Glomerular endothelial cell (primary cell): ENCODE measurements around the gene UMPS. TPM values are rescaled to one million over a fixed set of nuclear protein-coding genes. Genes with fewer than 3 reads are reported as not detected.
"Not testable (repeated sequence)": the region's sequence is repeated elsewhere in the genome, so short reads cannot be mapped to it uniquely, and the experiment has no call there.

ENCODE experiments used
- DNase-seq: peaks from one replicate; pipeline ENCODE4 v3.0.0-alpha.2; 2011; ENCODE audit warnings: low read depth, low spot score; ENCODE audit errors: extremely low read depth
- total RNA-seq: library from RNA; depleted of rRNA; stranded (reverse); fragments of >200 nt; gene quantifications from 2 replicates; pipeline ENCODE4 v1.2.3, GENCODE V29; 2015

UMPS gene
- total RNA-seq, 1 donor from 2014 or later, result 18.0 TPM

- no peak for DNase-seq
These were observed 46.6 kb downstream of the UMPS start for GRCh38 chr3:124776856-124777255.

- no peak for DNase-seq
These were observed 47.7 kb downstream of the UMPS start for GRCh38 chr3:124777762-124778470.

- DNase-seq, result no peak
These were observed 48.9 kb downstream of the UMPS start for GRCh38 chr3:124779116-124779515.

- DNase-seq, result no peak
These were observed 49.5 kb downstream of the UMPS start for GRCh38 chr3:124779751-124780191.

GRCh38 chr3:124780356-124780755 is 50.1 kb downstream of the UMPS start:
- DNase-seq, result no peak

GRCh38 chr3:124780761-124781475 is 50.7 kb downstream of the UMPS start:
- no peak for DNase-seq

GRCh38 chr3:124781476-124782376 is 51.5 kb downstream of the UMPS start:
- no peak for DNase-seq

GRCh38 chr3:124782377-124782712 is 52.1 kb downstream of the UMPS start:
- not testable (repeated sequence) for DNase-seq

GRCh38 chr3:124783696-124784095 is 53.4 kb downstream of the UMPS start:
- DNase-seq, result no peak

- DNase-seq, result no peak
These were observed 54.6 kb downstream of the UMPS start for GRCh38 chr3:124784686-124785382.

GRCh38 chr3:124785973-124786372 is 55.7 kb downstream of the UMPS start:
- DNase-seq, result no peak

GRCh38 chr3:124786511-124787241 is 56.4 kb downstream of the UMPS start:
- no peak for DNase-seq

- DNase-seq, result no peak
These were observed 57.4 kb downstream of the UMPS start for GRCh38 chr3:124787476-124788195.

- no peak for DNase-seq
These were observed 58.0 kb downstream of the UMPS start for GRCh38 chr3:124788254-124788745.

- DNase-seq, result not testable (repeated sequence)
These were observed 58.9 kb downstream of the UMPS start for GRCh38 chr3:124789103-124789502.

GRCh38 chr3:124791142-124791541 is 60.9 kb downstream of the UMPS start:
- no peak for DNase-seq

- no peak for DNase-seq
These were observed 61.4 kb downstream of the UMPS start for GRCh38 chr3:124791639-124792151.

- DNase-seq, result no peak
These were observed 62.2 kb downstream of the UMPS start for GRCh38 chr3:124792341-124793040.
